GM13976 (cell line): ENCODE measurements around the gene CDH23.

Experiments
- DNase-seq: peaks from one replicate; pipeline ENCODE4 v3.0.0; 2012; ENCODE audit warnings: low spot score
- CTCF ChIP-seq: IDR thresholded peaks from 2 replicates; pipeline ENCODE4 v1.5.1; 2012; ENCODE audit warnings: borderline replicate concordance, mild to moderate bottlenecking; ENCODE audit not compliant: insufficient read depth; ENCODE audit errors: extremely low read depth, missing control alignments, control extremely low read depth
- in situ Hi-C: fragments of 300-500 bp; cut with MboI; formaldehyde crosslinking; loops from one replicate; pipeline ENCODE4 v1.12.0; 2022; ENCODE audit warnings: low sequenced_read_pairs, mixed read lengths, inconsistent platforms; ENCODE audit not compliant: unreplicated experiment

CDH23 gene

GRCh38 chr10:71780156-71780555 is 383.4 kb downstream of the CDH23 start:
- no peak for TF ChIP-seq CTCF
- DNase-seq, result no peak
- in situ Hi-C loops, result no loop called here

- no peak for DNase-seq
- in situ Hi-C loops, result no loop called here
- TF ChIP-seq CTCF, result no peak
Measured at GRCh38 chr10:71780719-71781118, 384.0 kb downstream of the CDH23 start.

GRCh38 chr10:71782221-71782916 is 385.6 kb downstream of the CDH23 start:
- DNase-seq, result peak; percentile 57
- in situ Hi-C loops, result no loop called here
- no peak for TF ChIP-seq CTCF

GRCh38 chr10:71782917-71783490 is 386.3 kb downstream of the CDH23 start:
- no peak for TF ChIP-seq CTCF
- in situ Hi-C loops, result no loop called here
- DNase-seq, result no peak

- in situ Hi-C loops, result no loop called here
- TF ChIP-seq CTCF, result no peak
- no peak for DNase-seq
Measured at GRCh38 chr10:71783917-71784678, 387.4 kb downstream of the CDH23 start.

- no peak for TF ChIP-seq CTCF
- in situ Hi-C loops, result no loop called here
- DNase-seq, result no peak
Measured at GRCh38 chr10:71784679-71785272, 388.1 kb downstream of the CDH23 start.
